BLaER1 treated with 17β-estradiol and CSF1 and Interleukin-3, amounts not matched to agents 10 nM and 100 nM (cell line): ENCODE measurements around the gene PTGER3.

ENCODE experiments used
- H3K27ac ChIP-seq, 11 experiments: shearing (Covaris generic); formaldehyde crosslinking; 2 replicates each; pipeline ENCODE4 v1.8.1; 2022
- H3K27me3 ChIP-seq, 11 experiments: shearing (Covaris generic); formaldehyde crosslinking; 2 replicates each; pipeline ENCODE4 v1.8.1; 2022
- H3K36me3 ChIP-seq, 11 experiments: shearing (Covaris generic); formaldehyde crosslinking; 2 replicates each; pipeline ENCODE4 v1.8.1; 2022
- H3K4me1 ChIP-seq, 10 experiments: shearing (Covaris generic); formaldehyde crosslinking; 2 replicates each; pipeline ENCODE4 v1.8.1; 2022
- H3K4me2 ChIP-seq, 11 experiments: shearing (Covaris generic); formaldehyde crosslinking; 2 replicates each; pipeline ENCODE4 v1.8.1; 2022
- H3K4me3 ChIP-seq, 10 experiments: shearing (Covaris generic); formaldehyde crosslinking; 2 replicates each; pipeline ENCODE4 v1.8.1; 2022
- H3K9ac ChIP-seq, 11 experiments: shearing (Covaris generic); formaldehyde crosslinking; 2 replicates each; pipeline ENCODE4 v1.8.1; 2022
- H3K9me3 ChIP-seq, 11 experiments: shearing (Covaris generic); formaldehyde crosslinking; replicated peaks in 1 of 11; 2 replicates each; pipeline ENCODE4 v1.8.1; 2022
- H4K20me1 ChIP-seq, 11 experiments: shearing (Covaris generic); formaldehyde crosslinking; 2 replicates each; pipeline ENCODE4 v1.8.1; 2022
- Cebpa-rat ChIP-seq, 11 experiments: shearing (Covaris generic); IDR thresholded peaks; 2 replicates each; pipeline ENCODE4 v1.8.1; 2022

The PTGER3 gene

GRCh38 chr1:71028981-71029380 is 18.6 kb downstream of the PTGER3 start:
- TF ChIP-seq Cebpa-rat (IDR thresholded peaks at IDR 0.05) = no peak
- H4K20me1 ChIP-seq = no peaks in the 10 kb centered on the region
- no peaks in the 10 kb centered on the region for H3K9me3 ChIP-seq
- no peak overlapping the region for H3K4me2 ChIP-seq
- H3K4me3 ChIP-seq = no peak overlapping the region
- H3K4me1 ChIP-seq = peaks cover 0 to 7% (median 0%) of the 10 kb centered on the region in 10 experiments; a peak in 1 of 20 replicates
- no peak overlapping the region for H3K9ac ChIP-seq
- no peaks in the 10 kb centered on the region for H3K36me3 ChIP-seq
- no peaks in the 10 kb centered on the region for H3K27me3 ChIP-seq
- H3K27ac ChIP-seq = no peak overlapping the region

- Histone ChIP-seq H4K20me1 (no peaks in the 10 kb centered on the region), H3K4me2 (no peak overlapping the region), H3K9me3 (no peaks in the 10 kb centered on the region), H3K27me3 (no peaks in the 10 kb centered on the region), H3K4me1 (peaks cover 0 to 3% (median 0%) of the 10 kb centered on the region in 10 experiments; a peak in 1 of 20 replicates), H3K9ac (no peak overlapping the region), H3K27ac (no peak overlapping the region), H3K4me3 (no peak overlapping the region), H3K36me3 (no peaks in the 10 kb centered on the region)
- no peak for TF ChIP-seq Cebpa-rat (IDR thresholded peaks at IDR 0.05)
Measured at GRCh38 chr1:71027991-71028390, 19.6 kb downstream of the PTGER3 start.

GRCh38 chr1:71026093-71026492 is 21.5 kb downstream of the PTGER3 start:
- no peak for TF ChIP-seq Cebpa-rat (IDR thresholded peaks at IDR 0.05)

GRCh38 chr1:71023515-71023914 is 24.1 kb downstream of the PTGER3 start:
- no peak overlapping the region for H3K4me2 ChIP-seq
- no peak overlapping the region for H3K27ac ChIP-seq
- H3K4me3 ChIP-seq = no peak overlapping the region
- no peaks in the 10 kb centered on the region for H3K27me3 ChIP-seq
- no peaks in the 10 kb centered on the region for H4K20me1 ChIP-seq
- no peak for TF ChIP-seq Cebpa-rat (IDR thresholded peaks at IDR 0.05)
- H3K9ac ChIP-seq = no peak overlapping the region
- no peaks in the 10 kb centered on the region for H3K36me3 ChIP-seq
- H3K4me1 ChIP-seq = no peaks in the 10 kb centered on the region
- no peaks in the 10 kb centered on the region for H3K9me3 ChIP-seq

More at GRCh38 chr1:71026093-71026492, 21.5 kb downstream of the PTGER3 start:
- H4K20me1 ChIP-seq = no peaks in the 10 kb centered on the region
- H3K4me1 ChIP-seq = no peaks in the 10 kb centered on the region
- H3K36me3 ChIP-seq = no peaks in the 10 kb centered on the region
- no peaks in the 10 kb centered on the region for H3K9me3 ChIP-seq
- H3K4me3 ChIP-seq = no peak overlapping the region
- no peak overlapping the region for H3K27ac ChIP-seq
- H3K4me2 ChIP-seq = no peak overlapping the region
- no peaks in the 10 kb centered on the region for H3K27me3 ChIP-seq
- H3K9ac ChIP-seq = no peak overlapping the region

- Histone ChIP-seq H3K4me1 (no peaks in the 10 kb centered on the region), H3K27me3 (no peaks in the 10 kb centered on the region), H3K4me2 (no peak overlapping the region), H3K4me3 (no peak overlapping the region), H3K9ac (no peak overlapping the region), H3K9me3 (no peaks in the 10 kb centered on the region), H3K27ac (no peak overlapping the region), H3K36me3 (no peaks in the 10 kb centered on the region), H4K20me1 (no peaks in the 10 kb centered on the region)
- TF ChIP-seq Cebpa-rat (IDR thresholded peaks at IDR 0.05) = no peak
Measured at GRCh38 chr1:71019233-71019969, 28.2 kb downstream of the PTGER3 start.

GRCh38 chr1:71018791-71019190 is 28.8 kb downstream of the PTGER3 start:
- H4K20me1 ChIP-seq = no peaks in the 10 kb centered on the region; a peak in 1 of 22 replicates
- H3K27me3 ChIP-seq = no peaks in the 10 kb centered on the region
- TF ChIP-seq Cebpa-rat (IDR thresholded peaks at IDR 0.05) = no peak
- H3K9ac ChIP-seq = no peak overlapping the region
- H3K4me3 ChIP-seq = no peak overlapping the region
- H3K4me1 ChIP-seq = no peaks in the 10 kb centered on the region
- no peak overlapping the region for H3K27ac ChIP-seq
- H3K4me2 ChIP-seq = no peak overlapping the region
- H3K36me3 ChIP-seq = no peaks in the 10 kb centered on the region
- no peaks in the 10 kb centered on the region for H3K9me3 ChIP-seq

GRCh38 chr1:71015745-71016144 is 31.9 kb downstream of the PTGER3 start:
- Histone ChIP-seq H3K9ac (no peak overlapping the region), H3K36me3 (no peaks in the 10 kb centered on the region), H4K20me1 (no peaks in the 10 kb centered on the region; a peak in 1 of 22 replicates), H3K4me3 (no peak overlapping the region), H3K4me1 (no peaks in the 10 kb centered on the region), H3K4me2 (no peak overlapping the region), H3K27ac (no peak overlapping the region), H3K9me3 (no peaks in the 10 kb centered on the region), H3K27me3 (no peaks in the 10 kb centered on the region)
- TF ChIP-seq Cebpa-rat (IDR thresholded peaks at IDR 0.05) = no peak

- H3K4me1 ChIP-seq = no peaks in the 10 kb centered on the region
- no peaks in the 10 kb centered on the region for H3K9me3 ChIP-seq
- H4K20me1 ChIP-seq = no peaks in the 10 kb centered on the region; a peak in 1 of 22 replicates
- H3K4me3 ChIP-seq = no peak overlapping the region
- no peaks in the 10 kb centered on the region for H3K36me3 ChIP-seq
- H3K9ac ChIP-seq = no peak overlapping the region
- TF ChIP-seq Cebpa-rat (IDR thresholded peaks at IDR 0.05) = no peak
- no peak overlapping the region for H3K27ac ChIP-seq
- H3K4me2 ChIP-seq = no peak overlapping the region
- H3K27me3 ChIP-seq = no peaks in the 10 kb centered on the region
Measured at GRCh38 chr1:71014178-71014579, 33.4 kb downstream of the PTGER3 start.

- no peak for TF ChIP-seq Cebpa-rat (IDR thresholded peaks at IDR 0.05)
- Histone ChIP-seq H3K4me3 (no peak overlapping the region), H3K9ac (no peak overlapping the region), H3K27ac (no peak overlapping the region), H3K9me3 (no peaks in the 10 kb centered on the region), H3K4me2 (no peak overlapping the region), H3K4me1 (no peaks in the 10 kb centered on the region), H3K27me3 (no peaks in the 10 kb centered on the region), H4K20me1 (no peaks in the 10 kb centered on the region), H3K36me3 (no peaks in the 10 kb centered on the region)
Measured at GRCh38 chr1:71002709-71003475, 44.7 kb downstream of the PTGER3 start.

- Histone ChIP-seq H4K20me1 (no peaks in the 10 kb centered on the region), H3K9me3 (no peaks in the 10 kb centered on the region), H3K27ac (no peak overlapping the region), H3K27me3 (no peaks in the 10 kb centered on the region), H3K9ac (no peak overlapping the region), H3K4me2 (no peak overlapping the region), H3K4me1 (no peaks in the 10 kb centered on the region), H3K4me3 (no peak overlapping the region), H3K36me3 (no peaks in the 10 kb centered on the region)
- TF ChIP-seq Cebpa-rat (IDR thresholded peaks at IDR 0.05) = no peak
Measured at GRCh38 chr1:71001624-71002023, 46.0 kb downstream of the PTGER3 start.
